HCT116 (cell line): ENCODE data around the gene DEPDC5. TPM values are rescaled to one million over a fixed set of nuclear protein-coding genes. Genes with fewer than 3 reads are reported as not detected.

Experiments used
- ATAC-seq: fragments of 200-7000 bp; cut with Tn5 transposase; 2 replicates; pipeline ENCODE4 v1.9.1; 2020; ENCODE audit warnings: mild to moderate bottlenecking, moderate library complexity
- BruUV-seq: library from RNA; stranded (reverse); fragments of 400-500 nt; replicated peaks from 2 replicates; lab custom pipeline; 2021; lab: Mats Ljungman, UMichigan
- CTCF ChIA-PET: fragments of 300-600 bp; sonication (Branson Sonifier 250); formaldehyde crosslinking; loops from one replicate; lab custom pipeline; 2021; ENCODE audit warnings: antibody characterized with exemption; lab: Charles Lee
- POLR2A ChIA-PET: fragments of 300-600, 350-600 bp; sonication (Branson Sonifier 250); formaldehyde crosslinking; loops from one replicate; lab custom pipeline; 2021; ENCODE audit warnings: antibody characterized with exemption; lab: Charles Lee
- RAD21 ChIA-PET, 2 experiments: fragments of 300-600 bp; sonication (Branson Sonifier 250); formaldehyde crosslinking; loops; one replicate each; lab custom pipeline; 2023; ENCODE audit warnings: low total read pairs in 2 of 2; ENCODE audit not compliant: uncharacterized antibody in 2 of 2, unreplicated experiment in 2 of 2, low non-redundant PET in 1 of 2; lab: Charles Lee
- DNase-seq: peaks from one replicate; pipeline ENCODE4 v3.0.0-alpha.2; 2010; ENCODE audit warnings: low read depth, low spot score
- H2AFZ ChIP-seq: fragments of 200-600 bp; shearing (Covaris generic), sonication (generic); 2 replicates; pipeline ENCODE4 v1.6.1; 2017; ENCODE audit warnings: low read depth, mixed run types, mixed read lengths, antibody characterized with exemption, low read length; ENCODE audit not compliant: poor library complexity, severe bottlenecking
- H3K27ac ChIP-seq: 2 replicates; pipeline ENCODE4 v1.5.1; 2012; ENCODE audit warnings: low read depth, low read length
- H3K27me3 ChIP-seq: fragments of 200-600 bp; sonication (generic); 2 replicates; pipeline ENCODE4 v1.6.1; 2016; ENCODE audit warnings: mixed run types, low read length, mixed read lengths; ENCODE audit not compliant: insufficient read depth
- H3K36me3 ChIP-seq, 2 experiments: fragments of 200-500 bp in 1 of 2; fragments of 200-600 bp in 1 of 2; sonication (Bioruptor generic) in 1 of 2; sonication (generic) in 1 of 2; 2 replicates each; pipeline versions ENCODE4 v1.5.1 to v1.6.1; 2014 to 2016; ENCODE audit warnings: low read length in 2 of 2, inconsistent platforms in 1 of 2, mixed read lengths in 1 of 2, mixed run types in 1 of 2; ENCODE audit not compliant: insufficient read depth in 2 of 2, control insufficient read depth in 1 of 2
- H3K4me1 ChIP-seq, 2 experiments: fragments of 200-600 bp in 1 of 2; sonication (generic) in 1 of 2; 2 replicates each; pipeline versions ENCODE4 v1.5.1 to v1.6.1; 2012 to 2017; ENCODE audit warnings: low read length in 2 of 2, inconsistent platforms in 1 of 2, mild to moderate bottlenecking in 1 of 2, mixed read lengths in 1 of 2, mixed run types in 1 of 2, moderate library complexity in 1 of 2; ENCODE audit not compliant: insufficient read depth in 2 of 2, control insufficient read depth in 1 of 2
- H3K4me2 ChIP-seq: fragments of 200-600 bp; sonication (generic); 2 replicates; pipeline ENCODE4 v1.6.1; 2017; ENCODE audit warnings: mixed run types, low read length, mixed read lengths
- H3K4me3 ChIP-seq, 2 experiments: fragments of 200-600 bp in 1 of 2; sonication (generic) in 1 of 2; replicated peaks in 1 of 2; 2 replicates each; pipeline ENCODE4 v1.5.1; 2011 to 2016; ENCODE audit warnings: low read length in 2 of 2, control low read depth in 1 of 2, low read depth in 1 of 2, mild to moderate bottlenecking in 1 of 2, mixed read lengths in 1 of 2, mixed run types in 1 of 2
- H3K79me2 ChIP-seq: fragments of 200-600 bp; sonication (generic); 2 replicates; pipeline ENCODE4 v1.6.1; 2017; ENCODE audit warnings: mild to moderate bottlenecking, mixed run types, low read length, moderate library complexity, mixed read lengths; ENCODE audit not compliant: insufficient read depth
- H3K9ac ChIP-seq: fragments of 200-600 bp; sonication (generic); 2 replicates; pipeline ENCODE4 v1.6.1; 2016; ENCODE audit warnings: low read length, mixed read lengths
- H3K9me2 ChIP-seq: fragments of 200-600 bp; sonication (generic), shearing (Covaris generic); 2 replicates; pipeline ENCODE4 v1.6.1; 2017; ENCODE audit warnings: mixed run types, mild to moderate bottlenecking, moderate library complexity; ENCODE audit not compliant: insufficient read depth
- H3K9me3 ChIP-seq, 2 experiments: fragments of 200-500 bp in 1 of 2; fragments of 200-600 bp in 1 of 2; sonication (Bioruptor generic) in 1 of 2; sonication (generic) in 1 of 2; 2 replicates each; pipeline ENCODE4 v1.6.1; 2014 to 2017; ENCODE audit warnings: low read length in 2 of 2, mixed read lengths in 2 of 2, inconsistent platforms in 1 of 2, low read depth in 1 of 2, mild to moderate bottlenecking in 1 of 2, mixed run types in 1 of 2, moderate library complexity in 1 of 2; ENCODE audit not compliant: control insufficient read depth in 1 of 2, insufficient read depth in 1 of 2
- H4K20me1 ChIP-seq: fragments of 200-600 bp; sonication (generic), shearing (Covaris generic); 2 replicates; pipeline ENCODE4 v1.6.1; 2017; ENCODE audit warnings: mixed run types, mild to moderate bottlenecking, moderate library complexity; ENCODE audit not compliant: insufficient read depth
- CEBPB ChIP-seq: IDR thresholded peaks from 2 replicates; pipeline ENCODE4 v1.6.1; 2012; ENCODE audit warnings: low read depth
- EGR1 ChIP-seq: IDR thresholded peaks from 2 replicates; pipeline ENCODE4 v1.6.1; 2012; ENCODE audit warnings: low read depth
- EZH2phosphoT487 ChIP-seq: fragments of 200-600 bp; IDR thresholded peaks from 2 replicates; pipeline ENCODE4 v1.6.1; 2018; ENCODE audit warnings: antibody characterized with exemption, borderline replicate concordance
- RAD21 ChIP-seq: IDR thresholded peaks from 2 replicates; pipeline ENCODE4 v1.6.1; 2012; ENCODE audit warnings: low read depth, mild to moderate bottlenecking
- SIN3A ChIP-seq: IDR thresholded peaks from 2 replicates; pipeline ENCODE4 v1.6.1; 2012; ENCODE audit warnings: low read depth
- SP1 ChIP-seq: IDR thresholded peaks from 2 replicates; pipeline ENCODE4 v1.6.1; 2012; ENCODE audit warnings: low read depth
- SRF ChIP-seq: IDR thresholded peaks from 2 replicates; pipeline ENCODE4 v1.6.1; 2012; ENCODE audit warnings: low read depth
- intact Hi-C: fragments of 100-400 bp; cut with micrococcal nuclease; formaldehyde crosslinking; loops from 2 replicates; pipeline ENCODE4 v1.10.0; 2022
- total RNA-seq: library from RNA; stranded (reverse); gene quantifications from one replicate; pipeline ENCODE4 v1.2.1, GENCODE V29; 2021; ENCODE audit not compliant: unreplicated experiment
- TF ChIP-seq, protein P1 (sequence below): IDR thresholded peaks from 2 replicates; pipeline ENCODE4 v1.6.1; 2012; ENCODE audit warnings: low read depth
- TF ChIP-seq, protein P2 (sequence below): IDR thresholded peaks from 2 replicates; pipeline ENCODE4 v1.6.1; 2012

Gene DEPDC5
- total RNA-seq, 1 experiment from 2014 or later = 35.0 TPM

DNA sequence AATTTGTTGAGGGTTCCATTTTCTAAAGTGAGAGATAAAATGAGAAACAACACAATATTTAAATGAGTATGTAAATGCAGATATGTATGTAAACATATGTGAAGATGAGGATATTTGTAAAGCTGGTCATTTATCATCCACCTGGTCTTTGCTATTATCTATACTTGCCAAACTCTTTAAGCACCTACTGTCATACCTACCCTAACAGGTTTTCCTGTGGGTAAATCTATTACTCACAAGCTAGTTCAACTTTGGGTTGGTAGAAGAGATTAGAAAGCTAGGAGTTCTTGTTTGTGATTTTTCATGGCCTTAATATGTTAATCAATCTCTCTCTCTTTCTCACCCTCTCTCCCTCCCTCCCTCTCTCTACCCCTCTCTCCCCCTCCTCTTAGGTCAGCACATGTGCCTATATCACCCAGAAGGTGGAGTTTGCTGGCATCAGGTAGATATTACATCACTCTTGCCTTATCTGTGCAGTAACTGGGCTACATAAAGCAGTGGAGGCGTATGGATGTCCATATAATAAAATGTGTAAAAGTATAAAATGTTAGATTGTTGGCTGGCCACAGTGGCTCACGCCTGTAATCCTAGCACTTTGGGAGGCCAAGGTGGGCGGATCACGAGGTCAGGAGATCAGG is 14.7 kb downstream of the DEPDC5 start (continued):
- TF ChIP-seq, protein P1, sequence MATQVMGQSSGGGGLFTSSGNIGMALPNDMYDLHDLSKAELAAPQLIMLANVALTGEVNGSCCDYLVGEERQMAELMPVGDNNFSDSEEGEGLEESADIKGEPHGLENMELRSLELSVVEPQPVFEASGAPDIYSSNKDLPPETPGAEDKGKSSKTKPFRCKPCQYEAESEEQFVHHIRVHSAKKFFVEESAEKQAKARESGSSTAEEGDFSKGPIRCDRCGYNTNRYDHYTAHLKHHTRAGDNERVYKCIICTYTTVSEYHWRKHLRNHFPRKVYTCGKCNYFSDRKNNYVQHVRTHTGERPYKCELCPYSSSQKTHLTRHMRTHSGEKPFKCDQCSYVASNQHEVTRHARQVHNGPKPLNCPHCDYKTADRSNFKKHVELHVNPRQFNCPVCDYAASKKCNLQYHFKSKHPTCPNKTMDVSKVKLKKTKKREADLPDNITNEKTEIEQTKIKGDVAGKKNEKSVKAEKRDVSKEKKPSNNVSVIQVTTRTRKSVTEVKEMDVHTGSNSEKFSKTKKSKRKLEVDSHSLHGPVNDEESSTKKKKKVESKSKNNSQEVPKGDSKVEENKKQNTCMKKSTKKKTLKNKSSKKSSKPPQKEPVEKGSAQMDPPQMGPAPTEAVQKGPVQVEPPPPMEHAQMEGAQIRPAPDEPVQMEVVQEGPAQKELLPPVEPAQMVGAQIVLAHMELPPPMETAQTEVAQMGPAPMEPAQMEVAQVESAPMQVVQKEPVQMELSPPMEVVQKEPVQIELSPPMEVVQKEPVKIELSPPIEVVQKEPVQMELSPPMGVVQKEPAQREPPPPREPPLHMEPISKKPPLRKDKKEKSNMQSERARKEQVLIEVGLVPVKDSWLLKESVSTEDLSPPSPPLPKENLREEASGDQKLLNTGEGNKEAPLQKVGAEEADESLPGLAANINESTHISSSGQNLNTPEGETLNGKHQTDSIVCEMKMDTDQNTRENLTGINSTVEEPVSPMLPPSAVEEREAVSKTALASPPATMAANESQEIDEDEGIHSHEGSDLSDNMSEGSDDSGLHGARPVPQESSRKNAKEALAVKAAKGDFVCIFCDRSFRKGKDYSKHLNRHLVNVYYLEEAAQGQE = no peak
- TF ChIP-seq, protein P2, sequence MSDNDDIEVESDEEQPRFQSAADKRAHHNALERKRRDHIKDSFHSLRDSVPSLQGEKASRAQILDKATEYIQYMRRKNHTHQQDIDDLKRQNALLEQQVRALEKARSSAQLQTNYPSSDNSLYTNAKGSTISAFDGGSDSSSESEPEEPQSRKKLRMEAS = no peak
- TF ChIP-seq CEBPB (no peak), SP1 (no peak), EGR1 (no peak), SRF (no peak)

DNA sequence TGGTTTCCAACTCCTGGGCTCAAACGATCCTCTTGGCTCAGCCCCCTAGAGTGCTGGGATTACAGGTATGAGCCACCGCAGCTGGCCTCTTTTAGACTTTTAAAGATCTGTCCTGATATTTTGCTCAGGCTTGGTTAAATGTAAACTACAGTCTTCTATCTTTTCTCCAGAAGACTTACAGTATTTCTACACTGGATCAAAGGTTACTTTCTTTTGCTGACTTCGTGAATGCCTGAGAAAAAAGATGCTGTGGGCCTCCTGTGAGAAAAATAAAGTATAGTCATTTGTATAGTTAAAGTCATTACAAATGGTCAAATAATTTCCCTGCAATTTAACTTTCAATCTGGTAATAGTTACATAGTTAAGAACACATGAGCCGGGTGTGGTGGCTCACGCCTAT is 19.6 kb downstream of the DEPDC5 start:
- Histone ChIP-seq H3K27ac (no peak overlapping the region), H3K27me3 (no peaks in the 10 kb centered on the region), H4K20me1 (no peaks in the 10 kb centered on the region; the same call in 1 of the 2 replicates), H3K36me3 (peaks cover 14 to 22% of the 10 kb centered on the region in 2 experiments), H3K4me2 (no peak overlapping the region), H3K4me3 (no peak overlapping the region), H2AFZ (no peak overlapping the region), H3K79me2 (no peaks in the 10 kb centered on the region), H3K9me3 (no peaks in the 10 kb centered on the region), H3K9me2 (no peaks in the 10 kb centered on the region), H3K9ac (no peak overlapping the region), H3K4me1 (no peaks in the 10 kb centered on the region)
- BruUV-seq = no TSS peak
- POLR2A ChIA-PET = no interaction called here
- intact Hi-C loops = no loop called here
- DNase-seq = no peak
- ATAC-seq = no peak
- RAD21 ChIA-PET = no interaction called here
- CTCF ChIA-PET = no interaction called here
- TF ChIP-seq SIN3A = no peak
- no peak for TF ChIP-seq RAD21
- no peak for TF ChIP-seq CEBPB
- TF ChIP-seq EGR1 = no peak
- TF ChIP-seq EZH2phosphoT487 = no peak
